Measurements from ENCODE around the gene ST8SIA2.

DNA sequence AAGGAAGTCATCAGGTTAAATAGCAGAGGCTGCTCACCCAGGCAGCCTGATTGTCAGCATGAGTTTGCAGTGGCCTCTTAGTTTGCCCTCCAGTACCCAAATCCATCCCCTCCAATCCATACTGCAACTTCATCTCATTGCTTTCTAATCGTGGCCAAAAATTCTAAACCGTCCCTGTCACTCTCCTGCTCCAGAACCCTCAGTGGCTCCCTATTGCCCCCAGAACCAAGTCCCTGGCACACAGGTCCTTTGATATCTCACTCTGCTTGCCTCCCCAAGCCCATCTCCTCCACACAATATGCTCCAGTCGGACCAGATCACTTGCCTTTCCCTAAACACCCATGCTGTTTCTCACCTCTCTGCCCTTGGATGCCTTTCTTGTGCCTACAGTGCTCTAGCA is 49.7 kb downstream of the ST8SIA2 start:
- TF ChIP-seq, protein P1, sequence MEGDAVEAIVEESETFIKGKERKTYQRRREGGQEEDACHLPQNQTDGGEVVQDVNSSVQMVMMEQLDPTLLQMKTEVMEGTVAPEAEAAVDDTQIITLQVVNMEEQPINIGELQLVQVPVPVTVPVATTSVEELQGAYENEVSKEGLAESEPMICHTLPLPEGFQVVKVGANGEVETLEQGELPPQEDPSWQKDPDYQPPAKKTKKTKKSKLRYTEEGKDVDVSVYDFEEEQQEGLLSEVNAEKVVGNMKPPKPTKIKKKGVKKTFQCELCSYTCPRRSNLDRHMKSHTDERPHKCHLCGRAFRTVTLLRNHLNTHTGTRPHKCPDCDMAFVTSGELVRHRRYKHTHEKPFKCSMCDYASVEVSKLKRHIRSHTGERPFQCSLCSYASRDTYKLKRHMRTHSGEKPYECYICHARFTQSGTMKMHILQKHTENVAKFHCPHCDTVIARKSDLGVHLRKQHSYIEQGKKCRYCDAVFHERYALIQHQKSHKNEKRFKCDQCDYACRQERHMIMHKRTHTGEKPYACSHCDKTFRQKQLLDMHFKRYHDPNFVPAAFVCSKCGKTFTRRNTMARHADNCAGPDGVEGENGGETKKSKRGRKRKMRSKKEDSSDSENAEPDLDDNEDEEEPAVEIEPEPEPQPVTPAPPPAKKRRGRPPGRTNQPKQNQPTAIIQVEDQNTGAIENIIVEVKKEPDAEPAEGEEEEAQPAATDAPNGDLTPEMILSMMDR (IDR thresholded peaks at IDR 0.05) = no peak
- TF ChIP-seq NR3C1 (CRISPR knock-in tag; conservative IDR thresholded peaks at IDR 0.05; ENCODE audit: low read depth) (no peak), MXD4 (CRISPR knock-in tag; IDR thresholded peaks at IDR 0.05; ENCODE audit: borderline replicate concordance) (no peak), FOXP1 (CRISPR knock-in tag; IDR thresholded peaks at IDR 0.05; ENCODE audit: borderline replicate concordance) (no peak)
- TF ChIP-seq, protein P2, sequence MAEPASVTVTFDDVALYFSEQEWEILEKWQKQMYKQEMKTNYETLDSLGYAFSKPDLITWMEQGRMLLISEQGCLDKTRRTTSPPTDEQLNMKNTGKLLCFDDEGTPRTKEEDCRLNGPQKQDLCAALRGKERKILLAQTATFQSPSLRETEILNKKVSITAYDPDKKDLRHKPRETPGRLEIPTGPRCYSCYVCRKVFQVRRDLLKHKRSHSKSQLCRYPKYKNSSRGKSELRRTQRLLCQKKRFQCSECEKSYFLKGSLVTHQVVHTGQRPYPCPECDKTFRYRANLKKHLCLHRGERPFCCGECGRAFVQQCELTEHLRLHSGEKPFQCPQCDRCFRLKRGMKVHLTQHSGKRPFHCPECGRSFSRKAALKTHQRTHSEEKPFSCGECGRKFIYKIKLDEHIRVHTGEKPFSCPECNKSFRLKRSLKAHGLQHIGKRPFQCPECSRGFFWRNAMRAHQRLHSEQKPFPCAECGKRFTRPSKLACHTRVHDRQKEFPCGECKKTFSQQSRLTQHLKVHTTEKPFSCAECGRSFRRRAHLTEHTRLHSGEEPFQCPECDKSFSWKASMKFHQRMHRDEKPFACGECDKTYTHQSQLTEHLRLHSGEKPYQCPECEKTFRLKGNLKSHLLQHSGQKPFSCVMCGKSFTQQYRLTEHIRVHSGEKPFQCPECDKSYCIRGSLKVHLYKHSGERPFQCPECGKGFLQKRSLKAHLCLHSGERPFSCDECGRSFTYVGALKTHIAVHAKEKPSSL (CRISPR knock-in tag; conservative IDR thresholded peaks at IDR 0.05) = no peak

All from WTC11 (cell line).